IMR-90 (cell line): Measurements from ENCODE around the gene MYEOV. TPM values are rescaled to one million over a fixed set of nuclear protein-coding genes. Genes with fewer than 3 reads are reported as not detected.

Experiments
- ATAC-seq: fragments of 200-7000 bp; cut with Tn5 transposase; 2 replicates; pipeline ENCODE4 v1.9.1; 2020; ENCODE audit warnings: low read depth, mild to moderate bottlenecking, moderate library complexity
- BruUV-seq: library from RNA; stranded (reverse); fragments of 400-500 nt; replicated peaks from 2 replicates; lab custom pipeline; 2021; lab: Mats Ljungman, UMichigan
- CTCF ChIA-PET: fragments of 300-600 bp; formaldehyde crosslinking; extraction: SDS; loops from one replicate; lab custom pipeline; 2021; ENCODE audit warnings: antibody characterized with exemption; lab: Yijun Ruan, JAX
- POLR2A ChIA-PET: fragments of 300-600 bp; sonication (Branson Sonifier 250); formaldehyde crosslinking; loops from one replicate; lab custom pipeline; 2022; ENCODE audit warnings: antibody characterized with exemption; ENCODE audit not compliant: unreplicated experiment; lab: Charles Lee
- DNase-seq: peaks from one replicate; pipeline ENCODE4 v3.0.0; 2013
- H2AFZ ChIP-seq: replicated peaks from 2 replicates; pipeline ENCODE3; 2013; ENCODE audit warnings: low read length, mild to moderate bottlenecking; ENCODE audit not compliant: poor library complexity
- H2AK5ac ChIP-seq: 2 replicates; pipeline ENCODE4 v1.6.1; 2013; ENCODE audit warnings: low read depth, low read length, inconsistent platforms
- H2AK9ac ChIP-seq: replicated peaks from 2 replicates; pipeline ENCODE3; 2013; ENCODE audit warnings: mild to moderate bottlenecking, low read depth, low read length, moderate library complexity; ENCODE audit not compliant: poor library complexity
- H2BK120ac ChIP-seq: 2 replicates; pipeline ENCODE4 v1.6.1; 2013; ENCODE audit warnings: low read depth, low read length, inconsistent platforms
- H2BK15ac ChIP-seq: 3 replicates; pipeline ENCODE4 v1.6.1; 2013; ENCODE audit warnings: low read depth, low read length, inconsistent platforms
- H2BK20ac ChIP-seq: 2 replicates; pipeline ENCODE4 v1.6.1; 2013; ENCODE audit warnings: low read depth, mild to moderate bottlenecking, inconsistent platforms, low read length, moderate library complexity
- H2BK5ac ChIP-seq: 2 replicates; pipeline ENCODE4 v1.6.1; 2013; ENCODE audit warnings: mild to moderate bottlenecking, low read depth, low read length, inconsistent platforms; ENCODE audit not compliant: poor library complexity, severe bottlenecking
- H3K14ac ChIP-seq: replicated peaks from 2 replicates; pipeline ENCODE4 v1.6.1; 2013; ENCODE audit warnings: low read depth, low read length, inconsistent platforms
- H3K18ac ChIP-seq: 2 replicates; pipeline ENCODE4 v1.6.1; 2013; ENCODE audit warnings: low read depth, low read length, control low read depth
- H3K23ac ChIP-seq: 2 replicates; pipeline ENCODE4 v1.6.1; 2013; ENCODE audit warnings: low read depth, low read length, inconsistent platforms
- H3K27ac ChIP-seq: 2 replicates; pipeline ENCODE4 v1.5.1; 2013; ENCODE audit warnings: mild to moderate bottlenecking, control low read depth, low read length; ENCODE audit not compliant: insufficient read depth
- H3K27me3 ChIP-seq: 2 replicates; pipeline ENCODE4 v1.6.1; 2013; ENCODE audit warnings: low read length; ENCODE audit not compliant: control insufficient read depth, insufficient read depth
- H3K36me3 ChIP-seq: 2 replicates; pipeline ENCODE4 v1.6.1; 2013; ENCODE audit warnings: low read length, mixed read lengths; ENCODE audit not compliant: control insufficient read depth, insufficient read depth
- H3K4ac ChIP-seq: 2 replicates; pipeline ENCODE4 v1.6.1; 2013; ENCODE audit warnings: low read depth, low read length, inconsistent platforms
- H3K4me1 ChIP-seq: 2 replicates; pipeline ENCODE4 v1.6.1; 2013; ENCODE audit warnings: low read length, mixed read lengths; ENCODE audit not compliant: control insufficient read depth, insufficient read depth
- H3K4me2 ChIP-seq: 2 replicates; pipeline ENCODE4 v1.6.1; 2013; ENCODE audit warnings: low read depth, mild to moderate bottlenecking, control low read depth, low read length, moderate library complexity
- H3K4me3 ChIP-seq: 2 replicates; pipeline ENCODE4 v1.5.1; 2013; ENCODE audit warnings: low read depth, mild to moderate bottlenecking, control low read depth, low read length, moderate library complexity; ENCODE audit not compliant: insufficient read depth
- H3K56ac ChIP-seq: 2 replicates; pipeline ENCODE4 v1.6.1; 2013; ENCODE audit warnings: low read length, inconsistent platforms; ENCODE audit not compliant: insufficient read depth; ENCODE audit errors: extremely low read depth
- H3K79me1 ChIP-seq, 2 experiments: 2 replicates each; pipeline ENCODE4 v1.6.1; 2013; ENCODE audit warnings: low read length in 2 of 2, inconsistent platforms in 1 of 2, low read depth in 1 of 2
- H3K9ac ChIP-seq: 2 replicates; pipeline ENCODE4 v1.6.1; 2013; ENCODE audit warnings: low read depth, low read length, control low read depth
- H3K9me1 ChIP-seq: 2 replicates; pipeline ENCODE4 v1.6.1; 2013; ENCODE audit warnings: low read length, inconsistent platforms; ENCODE audit not compliant: insufficient read depth
- H3K9me3 ChIP-seq: 2 replicates; pipeline ENCODE4 v1.6.1; 2013; ENCODE audit warnings: low read length; ENCODE audit not compliant: control insufficient read depth, insufficient read depth
- H4K20me1 ChIP-seq: 2 replicates; pipeline ENCODE4 v1.6.1; 2013; ENCODE audit warnings: low read length, inconsistent platforms; ENCODE audit not compliant: insufficient read depth
- H4K5ac ChIP-seq: 2 replicates; pipeline ENCODE4 v1.6.1; 2013; ENCODE audit warnings: mild to moderate bottlenecking, low read depth, low read length, control low read depth
- H4K8ac ChIP-seq, 2 experiments: 2 replicates each; pipeline ENCODE4 v1.6.1; 2013; ENCODE audit warnings: low read depth in 2 of 2, low read length in 2 of 2, control low read depth in 1 of 2, inconsistent platforms in 1 of 2
- H4K91ac ChIP-seq: 2 replicates; pipeline ENCODE4 v1.6.1; 2013; ENCODE audit warnings: low read depth, low read length, inconsistent platforms; ENCODE audit not compliant: insufficient read depth
- CEBPB ChIP-seq: IDR thresholded peaks from 2 replicates; pipeline ENCODE4 v1.6.1; 2012; ENCODE audit warnings: low read depth, low read length, improper control_type of control experiment
- POLR2A ChIP-seq: IDR thresholded peaks from 2 replicates; pipeline ENCODE4 v1.6.1; 2012; ENCODE audit warnings: mild to moderate bottlenecking, low read depth, low read length
- WGBS, 2 experiments: methylation state at CpG; one replicate each; pipeline versions ENCODE4 v1.1.5 to v1.1.7; 2013; ENCODE audit warnings: missing lambda C conversion rate in 2 of 2; ENCODE audit not compliant: insufficient read length in 1 of 2; ENCODE audit errors: extremely low coverage in 2 of 2; 5-methylcytosine and 5-hydroxymethylcytosine counted together
- dilution Hi-C: fragments of 300-500 bp; cut with HindIII; formaldehyde crosslinking; loops from one replicate; pipeline ENCODE4 v1.14.3; 2018; ENCODE audit warnings: low sequenced_read_pairs; ENCODE audit not compliant: unreplicated experiment
- in situ Hi-C: fragments of 300-500 bp; cut with MboI; formaldehyde crosslinking; loops from 3 replicates; pipeline ENCODE4 v1.14.3; 2019; ENCODE audit warnings: low sequenced_read_pairs, inconsistent platforms, mixed read lengths
- intact Hi-C: fragments of 100-400 bp; cut with micrococcal nuclease; formaldehyde crosslinking; loops from 2 replicates; pipeline ENCODE4 v1.10.0; 2022
- polyA plus RNA-seq, 3 experiments: library from polyadenylated mRNA; depleted of rRNA; stranded (reverse); fragments of >200 nt; gene quantifications; 2 replicates each; pipeline ENCODE4 v1.2.3, GENCODE V29; 2012; ENCODE audit warnings: low replicate concordance in 1 of 3
- total RNA-seq: library from RNA; depleted of rRNA; stranded (reverse); fragments of >200 nt; gene quantifications from 2 replicates; pipeline ENCODE4 v1.2.3, GENCODE V29; 2012

MYEOV gene
- total and polyA plus RNA-seq, 2 of the 4 experiments (the other 2 are of a cell fraction) = 5.8 to 6.8 TPM

DNA sequence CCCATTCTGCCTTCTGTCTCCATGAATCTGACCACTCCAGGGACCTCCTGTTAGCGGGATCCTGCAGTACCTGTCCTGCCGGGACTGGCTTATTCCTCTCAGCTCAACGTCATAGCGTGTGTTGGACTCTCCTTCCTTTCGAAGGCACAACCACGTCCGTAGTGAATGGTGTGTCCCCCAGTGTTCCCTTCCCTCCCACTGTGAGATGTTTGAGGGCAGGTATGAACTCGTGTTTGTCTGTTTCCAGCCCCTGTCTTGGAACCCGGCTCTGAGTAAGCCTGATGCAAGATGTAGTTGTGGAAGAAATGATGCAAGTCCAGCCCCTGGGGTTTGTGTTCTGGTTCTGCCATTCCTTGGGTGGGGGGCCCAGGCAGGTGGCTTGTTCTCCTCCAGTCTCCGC is 10.5 kb upstream of the MYEOV start:
- Histone ChIP-seq H3K4me3 (no peak overlapping the region), H4K5ac (no peak overlapping the region), H3K56ac (no peak overlapping the region), H3K4me2 (no peak overlapping the region), H3K9ac (no peak overlapping the region), H2AK9ac (no peak overlapping the region), H2AFZ (peak overlapping the region; percentile 52), H3K23ac (no peak overlapping the region), H3K27ac (no peak overlapping the region), H2AK5ac (peak overlapping the region; percentile 54; the same call in 1 of the 2 replicates), H3K14ac (no peak overlapping the region), H2BK20ac (no peak overlapping the region), H2BK120ac (no peak overlapping the region), H3K27me3 (peaks cover 4% of the 10 kb centered on the region; the same call in 1 of the 2 replicates), H2BK5ac (no peak overlapping the region), H3K9me1 (peaks cover 4% of the 10 kb centered on the region; the same call in 1 of the 2 replicates), H3K9me3 (peaks cover 3% of the 10 kb centered on the region), H4K91ac (no peak overlapping the region), H3K4me1 (peaks cover 5% of the 10 kb centered on the region), H3K18ac (no peak overlapping the region), H3K4ac (no peak overlapping the region), H2BK15ac (no peak overlapping the region), H4K20me1 (no peaks in the 10 kb centered on the region), H4K8ac (no peak overlapping the region), H3K79me1 (no peaks in the 10 kb centered on the region), H3K36me3 (no peaks in the 10 kb centered on the region)
- POLR2A ChIA-PET = no interaction called here
- in situ Hi-C loops = no loop called here
- intact Hi-C loops = no loop called here
- dilution Hi-C loops = no loop called here
- CTCF ChIA-PET = interaction anchor here (1.2 kb wide), 1 partner anchor 11 kb away, joined by 4 read pairs; no protein-coding TSS in a partner anchor
- TF ChIP-seq POLR2A (no peak), CEBPB (no peak)
- no TSS peak for BruUV-seq
- no peak for DNase-seq
- ATAC-seq = no peak
- WGBS, 2 experiments = 100% methylated on average over 1 of the region's 10 CpGs; no CpG with 5 or more reads in 1 of the 2 experiments
